ENCODE results near the gene LDB3.

DNA sequence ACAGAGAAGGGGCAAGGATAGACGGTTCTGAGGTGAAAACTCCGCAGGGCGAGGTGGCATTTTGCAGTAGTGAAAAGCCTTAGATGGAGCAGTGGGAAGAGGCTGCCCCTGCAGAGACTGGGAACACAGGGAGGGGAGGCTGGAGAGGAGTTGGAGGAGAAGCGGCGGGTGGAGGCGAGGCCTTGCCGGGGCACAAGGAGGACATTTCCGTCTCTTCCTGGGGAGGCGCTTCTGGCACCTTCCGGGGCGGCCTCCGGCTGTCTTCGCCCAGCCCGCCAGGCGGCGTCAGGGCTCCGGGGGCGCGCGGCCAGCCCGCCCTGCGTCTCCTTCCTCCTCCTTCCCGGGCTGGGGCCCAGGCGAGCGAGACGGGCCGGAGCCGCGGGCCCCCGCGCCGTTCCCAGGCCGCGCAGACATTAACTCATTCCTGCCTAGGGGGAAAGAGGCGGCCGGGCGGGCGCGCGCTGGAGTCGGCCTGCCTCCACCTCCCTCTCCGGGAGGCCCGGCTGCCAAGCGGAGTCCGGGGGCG is 42.7 kb downstream of the LDB3 start:
- TF ChIP-seq, protein P1, sequence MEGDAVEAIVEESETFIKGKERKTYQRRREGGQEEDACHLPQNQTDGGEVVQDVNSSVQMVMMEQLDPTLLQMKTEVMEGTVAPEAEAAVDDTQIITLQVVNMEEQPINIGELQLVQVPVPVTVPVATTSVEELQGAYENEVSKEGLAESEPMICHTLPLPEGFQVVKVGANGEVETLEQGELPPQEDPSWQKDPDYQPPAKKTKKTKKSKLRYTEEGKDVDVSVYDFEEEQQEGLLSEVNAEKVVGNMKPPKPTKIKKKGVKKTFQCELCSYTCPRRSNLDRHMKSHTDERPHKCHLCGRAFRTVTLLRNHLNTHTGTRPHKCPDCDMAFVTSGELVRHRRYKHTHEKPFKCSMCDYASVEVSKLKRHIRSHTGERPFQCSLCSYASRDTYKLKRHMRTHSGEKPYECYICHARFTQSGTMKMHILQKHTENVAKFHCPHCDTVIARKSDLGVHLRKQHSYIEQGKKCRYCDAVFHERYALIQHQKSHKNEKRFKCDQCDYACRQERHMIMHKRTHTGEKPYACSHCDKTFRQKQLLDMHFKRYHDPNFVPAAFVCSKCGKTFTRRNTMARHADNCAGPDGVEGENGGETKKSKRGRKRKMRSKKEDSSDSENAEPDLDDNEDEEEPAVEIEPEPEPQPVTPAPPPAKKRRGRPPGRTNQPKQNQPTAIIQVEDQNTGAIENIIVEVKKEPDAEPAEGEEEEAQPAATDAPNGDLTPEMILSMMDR (optimal IDR thresholded peaks at IDR 0.05 in 1 of 3, IDR thresholded peaks at IDR 0.05 in 1 of 3, conservative IDR thresholded peaks at IDR 0.05 in 1 of 3; ENCODE audit: extremely low read depth in 1 of 3, insufficient read depth in 2 of 3, low read length in 3 of 3): peak; percentile 57 to 76 (median 76)
- TF ChIP-seq EZH2 (IDR thresholded peaks at IDR 0.05; ENCODE audit: low read length): no peak

All from keratinocyte (primary cell).